Activated CD8-positive, alpha-beta memory T cell treated with anti-CD3 and anti-CD28 coated beads for 1 hour (primary cell): ENCODE data around the gene VAMP2.

Experiments
- DNase-seq, 2 donors: peaks; one replicate each; pipeline ENCODE4 v3.0.0-alpha.2; 2020; ENCODE audit warnings: low read depth in 1 of 2; ENCODE audit errors: extremely low read depth in 1 of 2

Gene VAMP2

GRCh38 chr17:8155996-8156245 lies 6.8 kb downstream of the VAMP2 start:
- no peak for DNase-seq

- no peak for DNase-seq
These were observed 7.3 kb downstream of the VAMP2 start for GRCh38 chr17:8155231-8155995.

- DNase-seq = no peak
These were observed 8.1 kb downstream of the VAMP2 start for GRCh38 chr17:8154608-8155155.

DNA sequence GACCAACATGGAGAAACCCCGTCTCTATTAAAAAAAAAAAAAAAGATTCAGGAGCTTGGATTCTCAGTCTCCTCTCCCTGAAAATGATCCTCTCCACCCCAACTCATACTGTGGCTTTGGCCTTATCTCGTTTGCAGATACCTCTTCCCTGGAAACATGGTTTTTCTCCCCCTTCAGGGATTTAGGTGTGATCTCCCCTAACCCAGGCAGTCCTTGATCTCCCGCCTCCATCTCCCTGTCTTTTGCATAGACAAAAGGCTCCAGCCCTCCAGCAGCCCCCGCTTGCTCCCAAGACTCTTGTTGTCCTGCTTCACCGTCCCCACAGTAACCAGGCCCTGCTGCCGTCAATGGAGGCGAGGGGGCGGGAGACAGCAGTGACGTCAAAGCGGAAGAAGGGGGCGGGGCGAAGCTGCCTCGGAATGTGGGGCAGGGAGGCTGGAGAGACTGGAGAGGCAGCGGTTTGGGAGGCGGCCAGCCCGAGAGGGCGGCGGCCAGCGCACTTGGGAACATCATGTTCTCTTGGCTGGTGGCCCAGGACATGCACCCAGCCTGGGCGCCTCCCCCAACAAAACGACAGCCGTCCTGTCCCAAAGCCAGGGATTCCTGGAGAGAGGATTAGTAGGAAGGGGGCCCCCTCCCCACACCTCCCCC lies 8.7 kb downstream of the VAMP2 start:
- DNase-seq = peak in 1 of 2 donors; percentile 81

- DNase-seq = no peak
These were observed 9.2 kb downstream of the VAMP2 start for GRCh38 chr17:8153525-8153956.

- no peak for DNase-seq
These were observed 9.7 kb downstream of the VAMP2 start for GRCh38 chr17:8153031-8153451.

DNA sequence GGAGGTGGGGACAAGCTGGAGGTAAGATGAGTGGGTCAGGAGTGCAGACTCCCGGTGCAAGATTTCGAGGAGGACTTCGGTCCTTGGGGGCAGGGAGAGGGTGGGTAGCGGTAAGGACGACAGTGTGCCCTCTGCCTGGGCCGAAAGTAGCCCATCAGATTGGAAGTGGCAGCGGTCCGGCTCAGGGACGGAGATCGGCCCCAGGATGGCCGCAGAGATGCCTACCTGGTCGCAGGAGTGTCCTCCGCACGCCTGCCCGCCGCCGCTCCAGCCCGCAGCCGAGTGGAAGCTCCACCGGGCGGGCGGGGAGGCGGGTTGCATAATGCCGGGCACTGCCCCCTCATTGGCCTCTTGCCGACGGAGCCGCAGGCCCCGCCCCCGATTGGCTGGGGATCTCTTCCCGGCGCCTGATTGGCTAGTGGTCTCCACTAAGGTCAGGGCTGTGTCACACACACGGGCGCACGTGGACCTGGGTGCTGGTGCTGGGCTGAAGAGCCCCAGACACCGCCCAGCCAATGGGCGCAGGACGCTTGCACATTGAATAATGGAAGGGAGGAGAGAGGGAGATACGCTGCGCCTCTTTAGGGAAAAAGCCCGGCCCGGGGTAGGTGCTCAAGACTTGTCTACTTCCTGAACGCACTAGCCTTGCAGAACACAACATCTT lies 10.5 kb downstream of the VAMP2 start, which contains the start of gene PER1:
Gene PER1 (minus strand): TSS at position 293 of the 664 bp plus-strand sequence. CDS start 1,698 bp downstream, outside the sequence.
- DNase-seq = peak in 1 of 2 donors; percentile 66

DNA sequence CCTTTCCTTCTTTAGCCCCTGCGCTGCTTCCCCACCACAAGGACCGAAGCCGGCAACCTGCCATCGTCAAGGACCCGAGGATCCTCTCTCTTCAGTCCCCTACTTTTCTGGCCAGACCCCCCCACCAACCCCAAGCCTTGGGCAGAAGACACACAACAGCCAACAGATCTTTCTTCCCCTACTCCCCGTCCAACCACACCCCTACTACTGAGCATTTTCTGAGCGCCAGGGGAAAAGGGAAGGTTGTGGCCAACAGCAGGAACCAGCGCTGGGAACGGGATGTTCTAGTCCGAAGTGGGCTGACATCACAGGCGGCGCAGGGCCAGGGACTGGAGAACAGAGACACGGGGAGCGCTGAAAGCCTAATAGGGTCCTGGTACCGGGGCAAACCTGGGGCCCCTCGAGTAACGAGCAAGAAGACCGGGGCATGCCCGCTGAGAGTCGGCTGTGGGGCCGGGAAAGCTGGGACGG lies 11.1 kb downstream of the VAMP2 start:
- DNase-seq = no peak

- DNase-seq = peak in 1 of 2 donors; percentile 88
These were observed 11.6 kb downstream of the VAMP2 start for GRCh38 chr17:8151120-8151640.

GRCh38 chr17:8150194-8151119 lies 12.3 kb downstream of the VAMP2 start:
- DNase-seq = no peak

- DNase-seq = no peak
These were observed 13.1 kb downstream of the VAMP2 start for GRCh38 chr17:8149419-8150193.

DNA sequence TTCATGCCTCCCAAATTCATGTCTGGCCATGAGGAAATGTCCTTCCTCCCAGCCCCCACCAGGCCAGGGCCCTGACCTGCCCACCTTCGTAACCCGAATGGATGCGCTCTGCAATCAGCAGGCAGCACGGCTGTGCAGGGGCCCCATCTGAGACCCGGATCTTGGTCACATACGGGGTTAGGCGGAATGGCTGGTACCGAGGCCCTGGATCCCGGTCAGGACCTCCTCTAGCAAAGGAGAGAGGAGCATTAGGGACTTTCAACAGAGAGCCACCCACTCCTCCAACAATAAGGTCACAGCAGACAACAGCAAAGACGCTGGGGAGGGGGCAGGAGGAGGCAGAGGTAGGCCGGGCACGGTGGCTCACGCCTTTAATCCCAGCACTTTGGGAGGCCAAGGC lies 14.2 kb downstream of the VAMP2 start:
- no peak for DNase-seq

DNA sequence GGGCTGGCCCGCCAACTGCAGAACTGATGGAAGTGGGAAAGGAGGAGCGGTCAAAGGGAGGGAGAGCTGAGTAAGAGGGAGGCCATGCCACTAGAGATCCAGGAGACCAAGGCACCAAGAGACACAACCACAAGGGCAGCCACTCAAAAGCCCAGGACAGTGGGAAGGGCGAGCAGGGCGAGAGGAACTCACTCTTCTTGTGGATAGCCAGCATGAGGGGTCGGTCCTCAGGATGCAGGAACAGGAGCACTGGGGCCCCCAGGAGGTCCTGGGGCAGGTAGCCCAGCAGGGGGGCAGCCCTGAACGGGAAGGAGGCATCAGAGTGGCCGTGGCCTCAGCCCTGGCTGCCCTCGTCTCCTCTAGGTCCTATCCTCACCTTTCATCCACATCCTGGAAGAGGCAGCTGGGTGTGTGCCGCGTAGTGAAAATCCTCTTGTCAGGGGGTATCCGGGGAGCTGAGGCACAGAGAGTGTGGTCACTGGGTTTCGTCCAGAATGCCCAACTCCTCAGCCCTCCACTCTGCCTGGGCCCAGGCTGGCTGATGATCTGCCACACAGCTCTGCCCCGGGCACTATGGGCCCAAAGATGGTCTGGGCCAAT lies 14.8 kb downstream of the VAMP2 start:
- DNase-seq = no peak

DNA sequence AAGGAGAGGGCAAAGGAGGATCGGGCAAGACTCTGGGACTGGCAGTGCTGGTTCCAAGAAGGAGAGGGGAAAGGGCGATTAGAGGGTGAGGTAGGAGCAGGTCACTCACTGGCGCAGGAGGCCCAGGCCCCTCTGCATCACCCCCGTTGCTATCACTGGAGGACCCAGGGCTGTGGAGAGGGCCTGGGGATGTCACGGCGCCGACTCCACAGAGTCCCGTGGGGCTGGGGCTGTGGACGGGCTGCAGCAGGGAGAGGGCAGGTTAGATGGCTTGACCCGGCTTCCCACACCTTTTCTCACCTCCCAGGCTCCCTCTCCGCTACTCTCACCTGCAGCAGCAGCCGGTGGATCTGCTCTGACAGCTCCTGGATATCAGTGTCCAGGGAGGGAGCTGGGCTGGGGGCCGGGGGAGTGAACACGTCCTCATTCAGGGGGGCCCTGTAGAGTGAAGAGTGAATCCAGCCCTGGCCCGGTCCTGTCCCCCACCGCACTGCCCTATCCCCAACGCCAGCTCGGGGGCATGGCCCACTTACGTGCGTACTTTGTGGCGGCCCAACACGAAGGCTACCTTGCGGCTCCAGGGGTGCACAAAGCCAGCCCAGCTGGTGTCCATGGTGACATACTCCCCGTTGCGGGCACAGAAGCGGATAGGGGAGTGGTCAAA lies 15.5 kb downstream of the VAMP2 start:
- no peak for DNase-seq

DNA sequence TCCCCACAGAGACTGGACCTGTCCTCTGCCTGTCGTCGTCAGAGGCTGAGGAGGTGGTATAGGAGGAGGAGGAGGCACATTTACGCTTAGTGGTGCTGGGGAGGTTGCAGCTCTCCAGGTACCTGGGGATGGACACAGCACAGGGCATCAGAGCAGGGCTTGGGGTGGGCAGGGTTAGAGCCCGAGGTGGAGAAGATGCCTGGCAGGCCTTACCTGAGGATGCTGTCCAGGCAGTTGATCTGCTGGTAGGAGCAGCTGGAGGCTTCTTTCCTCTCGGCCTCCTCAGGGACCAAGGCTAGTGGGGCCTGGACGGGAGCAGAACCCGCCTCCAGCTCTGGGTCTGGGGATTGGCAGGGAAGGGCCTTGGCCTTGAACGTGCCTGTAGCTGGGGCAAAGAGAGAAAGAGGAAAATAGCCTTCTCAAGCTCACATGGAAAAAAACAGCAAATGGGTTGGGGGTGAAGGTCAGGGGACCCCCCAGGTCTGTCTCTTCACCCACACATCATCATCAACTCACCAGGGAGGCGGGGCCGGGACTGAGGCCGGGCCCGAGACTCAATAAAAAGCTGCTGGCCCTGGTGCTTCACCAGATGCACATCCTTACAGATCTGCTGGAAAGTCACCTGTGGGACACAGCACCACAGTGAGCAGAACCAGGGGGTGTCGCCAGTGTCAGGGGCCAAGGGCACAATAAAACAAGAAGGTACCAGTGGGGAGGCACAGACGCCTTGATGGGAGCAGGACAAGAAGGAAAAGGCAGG lies 16.2 kb downstream of the VAMP2 start:
- no peak for DNase-seq

DNA sequence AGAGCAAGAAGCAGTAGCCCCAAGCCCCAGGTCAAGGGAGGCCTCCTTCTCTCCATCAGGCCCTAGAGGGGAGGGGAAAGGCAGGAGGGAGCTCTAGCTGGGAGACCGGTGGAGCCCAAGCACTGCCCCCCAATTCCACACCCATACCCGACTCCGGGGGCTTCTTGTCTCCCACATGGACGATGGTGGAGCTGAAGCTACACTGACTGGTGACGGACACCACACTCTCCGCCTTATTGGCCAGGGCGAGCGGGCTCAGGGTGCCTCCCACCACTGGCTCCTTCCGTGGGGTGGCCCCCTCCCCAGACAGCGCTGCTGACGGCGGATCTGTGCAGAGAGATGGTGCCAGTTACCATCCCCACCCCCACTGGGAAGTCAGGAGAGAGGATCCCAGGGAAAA lies 16.9 kb downstream of the VAMP2 start:
- DNase-seq = no peak

GRCh38 chr17:8144401-8145231 lies 18.1 kb downstream of the VAMP2 start:
- DNase-seq = no peak
